ENCODE measurements around the gene FLNC. TPM values are rescaled to one million over a fixed set of nuclear protein-coding genes. Genes with fewer than 3 reads are reported as not detected.

FLNC gene
- total RNA-seq, 1 experiment from 2014 or later, result 10.2 TPM

DNA sequence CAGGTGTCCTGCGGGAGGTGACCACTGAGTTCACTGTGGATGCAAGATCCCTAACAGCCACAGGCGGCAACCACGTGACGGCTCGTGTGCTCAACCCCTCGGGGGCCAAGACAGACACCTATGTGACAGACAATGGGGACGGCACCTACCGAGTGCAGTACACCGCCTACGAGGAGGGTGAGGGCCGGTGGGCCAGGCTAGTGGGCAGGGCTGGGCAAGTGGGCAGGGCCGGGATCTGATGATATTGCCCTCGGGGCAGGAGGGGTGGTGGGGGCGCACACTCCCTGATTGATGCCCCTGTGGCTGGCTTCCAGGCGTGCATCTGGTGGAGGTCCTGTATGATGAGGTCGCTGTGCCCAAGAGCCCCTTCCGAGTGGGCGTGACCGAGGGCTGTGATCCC lies 15.8 kb downstream of the FLNC start:
- TF ChIP-seq POLR2AphosphoS5 (IDR thresholded peaks at IDR 0.05; ENCODE audit: low read depth, low read length) (no peak), TCF7L2 (IDR thresholded peaks at IDR 0.05; ENCODE audit: low read depth, low read length) (no peak), SIN3A (IDR thresholded peaks at IDR 0.05; ENCODE audit: borderline replicate concordance, insufficient read depth, low read depth, low read length) (no peak)
- TF ChIP-seq, protein P1, sequence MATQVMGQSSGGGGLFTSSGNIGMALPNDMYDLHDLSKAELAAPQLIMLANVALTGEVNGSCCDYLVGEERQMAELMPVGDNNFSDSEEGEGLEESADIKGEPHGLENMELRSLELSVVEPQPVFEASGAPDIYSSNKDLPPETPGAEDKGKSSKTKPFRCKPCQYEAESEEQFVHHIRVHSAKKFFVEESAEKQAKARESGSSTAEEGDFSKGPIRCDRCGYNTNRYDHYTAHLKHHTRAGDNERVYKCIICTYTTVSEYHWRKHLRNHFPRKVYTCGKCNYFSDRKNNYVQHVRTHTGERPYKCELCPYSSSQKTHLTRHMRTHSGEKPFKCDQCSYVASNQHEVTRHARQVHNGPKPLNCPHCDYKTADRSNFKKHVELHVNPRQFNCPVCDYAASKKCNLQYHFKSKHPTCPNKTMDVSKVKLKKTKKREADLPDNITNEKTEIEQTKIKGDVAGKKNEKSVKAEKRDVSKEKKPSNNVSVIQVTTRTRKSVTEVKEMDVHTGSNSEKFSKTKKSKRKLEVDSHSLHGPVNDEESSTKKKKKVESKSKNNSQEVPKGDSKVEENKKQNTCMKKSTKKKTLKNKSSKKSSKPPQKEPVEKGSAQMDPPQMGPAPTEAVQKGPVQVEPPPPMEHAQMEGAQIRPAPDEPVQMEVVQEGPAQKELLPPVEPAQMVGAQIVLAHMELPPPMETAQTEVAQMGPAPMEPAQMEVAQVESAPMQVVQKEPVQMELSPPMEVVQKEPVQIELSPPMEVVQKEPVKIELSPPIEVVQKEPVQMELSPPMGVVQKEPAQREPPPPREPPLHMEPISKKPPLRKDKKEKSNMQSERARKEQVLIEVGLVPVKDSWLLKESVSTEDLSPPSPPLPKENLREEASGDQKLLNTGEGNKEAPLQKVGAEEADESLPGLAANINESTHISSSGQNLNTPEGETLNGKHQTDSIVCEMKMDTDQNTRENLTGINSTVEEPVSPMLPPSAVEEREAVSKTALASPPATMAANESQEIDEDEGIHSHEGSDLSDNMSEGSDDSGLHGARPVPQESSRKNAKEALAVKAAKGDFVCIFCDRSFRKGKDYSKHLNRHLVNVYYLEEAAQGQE (IDR thresholded peaks at IDR 0.05; ENCODE audit: insufficient read depth in 1 of 2, low read depth in 2 of 2, low read length in 1 of 2), result no peak
- TF ChIP-seq, protein P2, sequence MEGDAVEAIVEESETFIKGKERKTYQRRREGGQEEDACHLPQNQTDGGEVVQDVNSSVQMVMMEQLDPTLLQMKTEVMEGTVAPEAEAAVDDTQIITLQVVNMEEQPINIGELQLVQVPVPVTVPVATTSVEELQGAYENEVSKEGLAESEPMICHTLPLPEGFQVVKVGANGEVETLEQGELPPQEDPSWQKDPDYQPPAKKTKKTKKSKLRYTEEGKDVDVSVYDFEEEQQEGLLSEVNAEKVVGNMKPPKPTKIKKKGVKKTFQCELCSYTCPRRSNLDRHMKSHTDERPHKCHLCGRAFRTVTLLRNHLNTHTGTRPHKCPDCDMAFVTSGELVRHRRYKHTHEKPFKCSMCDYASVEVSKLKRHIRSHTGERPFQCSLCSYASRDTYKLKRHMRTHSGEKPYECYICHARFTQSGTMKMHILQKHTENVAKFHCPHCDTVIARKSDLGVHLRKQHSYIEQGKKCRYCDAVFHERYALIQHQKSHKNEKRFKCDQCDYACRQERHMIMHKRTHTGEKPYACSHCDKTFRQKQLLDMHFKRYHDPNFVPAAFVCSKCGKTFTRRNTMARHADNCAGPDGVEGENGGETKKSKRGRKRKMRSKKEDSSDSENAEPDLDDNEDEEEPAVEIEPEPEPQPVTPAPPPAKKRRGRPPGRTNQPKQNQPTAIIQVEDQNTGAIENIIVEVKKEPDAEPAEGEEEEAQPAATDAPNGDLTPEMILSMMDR (IDR thresholded peaks at IDR 0.05), result no peak
- no peaks in the 10 kb centered on the region for H3K36me3 ChIP-seq (ENCODE audit: control insufficient read depth, insufficient read depth, low read length)
- ATAC-seq (no peak), DNase-seq (ENCODE audit: low read depth, low spot score) (no peak)
- no peaks in the 10 kb centered on the region for H3K27me3 ChIP-seq (ENCODE audit: control insufficient read depth, insufficient read depth, low read length)
- no TSS peak for BruUV-seq (replicated peaks)
- intact Hi-C loops (cut with micrococcal nuclease; ENCODE audit: unreplicated experiment), result no loop called here
- H3K27ac ChIP-seq (ENCODE audit: low read length), result no peak overlapping the region
- no peaks in the 10 kb centered on the region for H3K9me3 ChIP-seq (ENCODE audit: control insufficient read depth, insufficient read depth, low read depth, low read length)
- in situ Hi-C loops (cut with HindIII; ENCODE audit: low pct_unique_long_range_greater_than_20kb, low sequenced_read_pairs), result no loop called here
- H3K4me1 ChIP-seq (ENCODE audit: control insufficient read depth, insufficient read depth, low read length), result no peaks in the 10 kb centered on the region
- ChIA-PET POLR2A (no interaction called here), CTCF (no interaction called here)
- no peak overlapping the region for H3K4me3 ChIP-seq (ENCODE audit: low read depth in 2 of 2, low read length in 2 of 2)

DNA sequence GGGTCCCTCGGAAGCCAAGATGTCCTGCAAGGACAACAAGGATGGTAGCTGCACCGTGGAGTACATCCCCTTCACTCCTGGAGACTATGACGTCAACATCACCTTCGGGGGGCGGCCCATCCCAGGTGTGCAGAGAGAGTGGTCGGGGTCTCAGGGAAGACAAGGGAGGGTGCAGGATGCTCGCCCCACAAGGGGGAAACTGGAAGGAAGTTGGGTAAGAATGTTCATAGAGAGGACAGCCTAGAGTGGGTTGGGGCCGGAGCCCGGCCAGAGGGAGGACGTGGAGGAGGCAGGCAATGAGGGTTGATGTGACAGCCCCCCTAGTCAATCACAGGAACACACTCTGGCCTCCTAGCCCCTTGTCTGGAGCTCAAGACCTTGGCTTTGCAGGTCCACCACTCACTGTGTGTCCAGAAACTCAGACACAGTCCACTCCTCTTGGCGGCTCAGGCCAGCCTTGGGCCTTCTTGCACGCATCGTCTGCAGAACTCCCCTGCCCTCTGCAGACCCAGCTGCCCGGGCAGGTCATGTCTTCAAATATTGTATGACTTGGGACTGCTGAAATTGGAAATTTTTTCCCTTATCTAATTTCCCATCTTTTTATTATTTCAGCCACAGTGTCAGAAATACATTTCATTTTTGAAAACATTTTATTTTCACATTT lies 16.7 kb downstream of the FLNC start:
- H3K36me3 ChIP-seq (ENCODE audit: control insufficient read depth, insufficient read depth, low read length), result no peaks in the 10 kb centered on the region
- DNase-seq (ENCODE audit: low read depth, low spot score), result no peak
- intact Hi-C loops (cut with micrococcal nuclease; ENCODE audit: unreplicated experiment), result no loop called here
- H3K27ac ChIP-seq (ENCODE audit: low read length), result no peak overlapping the region
- ChIA-PET POLR2A (no interaction called here), CTCF (no interaction called here)
- H3K27me3 ChIP-seq (ENCODE audit: control insufficient read depth, insufficient read depth, low read length), result no peaks in the 10 kb centered on the region
- H3K4me1 ChIP-seq (ENCODE audit: control insufficient read depth, insufficient read depth, low read length), result no peaks in the 10 kb centered on the region
- no TSS peak for BruUV-seq (replicated peaks)
- TF ChIP-seq POLR2AphosphoS5 (IDR thresholded peaks at IDR 0.05; ENCODE audit: low read depth, low read length), result no peak
- TF ChIP-seq, protein P1 (IDR thresholded peaks at IDR 0.05; ENCODE audit: insufficient read depth in 1 of 2, low read depth in 2 of 2, low read length in 1 of 2), result no peak
- no peak for TF ChIP-seq TCF7L2 (IDR thresholded peaks at IDR 0.05; ENCODE audit: low read depth, low read length)
- TF ChIP-seq, protein P2 (IDR thresholded peaks at IDR 0.05), result no peak
- TF ChIP-seq SIN3A (IDR thresholded peaks at IDR 0.05; ENCODE audit: borderline replicate concordance, insufficient read depth, low read depth, low read length), result no peak
- in situ Hi-C loops (cut with HindIII; ENCODE audit: low pct_unique_long_range_greater_than_20kb, low sequenced_read_pairs), result no loop called here
- no peak overlapping the region for H3K4me3 ChIP-seq (ENCODE audit: low read depth in 2 of 2, low read length in 2 of 2)
- no peaks in the 10 kb centered on the region for H3K9me3 ChIP-seq (ENCODE audit: control insufficient read depth, insufficient read depth, low read depth, low read length)
- ATAC-seq, result no peak
